NCI-H2171 (cell line): Measurements from ENCODE around the gene ZMIZ1.
A peak's percentile ranks its signal among the peaks of the same experiment; 100 is the strongest.

Source experiments
- DNase-seq: peaks from one replicate; lab custom pipeline; 2025; lab: John Stamatoyannopoulos, UW

Gene ZMIZ1

DNA sequence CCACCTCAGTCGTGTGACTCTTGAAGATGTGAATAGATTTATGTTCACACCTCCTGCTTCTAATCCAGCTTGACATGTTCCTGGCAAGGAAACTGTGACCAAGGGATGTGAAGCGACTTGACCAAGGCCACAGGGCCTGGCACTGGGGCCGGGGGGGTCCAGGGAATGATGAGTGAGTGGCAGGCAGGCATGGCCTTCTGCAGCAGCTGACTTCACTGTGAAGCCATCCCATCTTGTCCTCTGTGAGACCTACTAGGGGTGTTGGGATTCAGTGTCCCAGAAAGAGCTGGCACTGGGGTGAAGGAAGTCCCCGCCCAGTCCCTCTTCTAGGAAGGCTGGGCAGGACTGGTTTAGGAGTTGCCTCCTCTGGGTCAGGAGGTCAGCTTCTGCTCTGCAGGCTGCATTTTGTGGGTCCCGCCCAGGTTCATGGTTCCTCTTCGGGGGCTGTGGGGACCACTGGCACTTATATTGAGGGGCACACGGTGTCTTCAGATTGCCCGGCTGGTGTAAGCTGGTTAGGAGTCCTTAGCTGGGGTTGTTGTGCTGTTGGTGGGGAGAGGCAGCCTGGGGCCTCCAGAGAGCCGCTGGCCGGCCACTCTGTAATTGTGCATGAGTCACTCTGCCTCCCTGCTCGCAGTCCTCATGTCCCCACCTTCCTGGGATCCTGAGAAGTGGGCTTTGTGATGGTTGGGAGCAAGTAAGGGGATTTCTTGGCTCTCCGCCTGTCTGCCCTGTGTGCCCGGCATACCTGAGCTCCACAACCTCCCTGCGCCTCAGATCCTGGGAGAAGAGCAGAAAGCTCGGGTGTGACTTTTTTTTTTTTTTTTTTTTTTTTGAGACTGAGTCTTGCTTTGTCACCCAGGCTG lies 11.0 kb downstream of the ZMIZ1 start:
- DNase-seq, result no peak

DNA sequence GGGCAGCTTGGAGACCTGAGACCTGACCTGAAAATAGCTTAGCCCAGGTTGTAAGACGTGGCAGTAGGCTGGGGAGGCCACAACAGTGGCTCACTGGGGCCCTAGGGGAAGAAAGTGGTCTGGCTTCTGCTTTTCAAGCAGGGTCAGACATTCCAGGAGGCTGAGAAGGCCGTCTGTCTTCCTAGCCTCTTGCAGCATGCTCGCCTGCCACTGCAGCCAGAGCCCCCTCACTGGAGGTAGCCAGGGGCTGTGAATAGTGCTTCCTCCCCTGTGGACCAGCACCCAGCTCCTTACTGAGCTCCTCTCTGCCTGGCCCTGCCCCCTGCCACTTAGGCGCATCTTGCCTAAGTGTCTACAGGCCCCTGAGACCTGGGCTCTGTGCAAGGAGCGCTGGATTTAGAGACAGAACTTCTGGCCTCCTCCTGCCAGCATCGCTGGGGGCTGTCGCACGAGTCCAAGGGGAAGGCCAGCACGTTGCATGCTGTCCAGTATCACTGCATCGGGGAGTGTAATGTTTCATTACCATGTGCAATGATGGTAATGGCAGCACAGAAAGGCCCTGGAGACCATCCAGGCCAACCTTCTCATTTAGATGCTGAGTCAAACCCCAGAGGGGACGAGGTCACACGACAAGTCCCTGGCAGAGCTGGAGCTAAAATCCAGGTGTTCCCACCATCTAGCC lies 12.7 kb downstream of the ZMIZ1 start:
- DNase-seq, result no peak

DNA sequence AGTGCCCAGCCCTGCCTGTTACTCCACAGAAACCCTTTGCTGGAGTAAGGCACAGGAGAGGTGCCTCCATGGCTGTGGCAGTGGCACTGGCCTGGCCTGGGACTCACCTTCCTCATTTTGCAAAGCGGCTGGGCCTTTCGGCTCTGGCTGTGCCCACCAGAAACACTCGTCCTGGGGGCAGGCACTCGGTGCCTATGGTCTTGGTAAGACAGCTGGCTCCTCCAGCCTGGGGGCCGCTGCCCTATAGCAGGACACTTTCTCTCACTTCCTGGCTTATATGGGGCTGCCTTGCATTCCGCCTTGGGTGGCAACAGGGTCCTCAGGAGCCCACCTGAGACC lies 13.2 kb downstream of the ZMIZ1 start:
- no peak for DNase-seq

DNA sequence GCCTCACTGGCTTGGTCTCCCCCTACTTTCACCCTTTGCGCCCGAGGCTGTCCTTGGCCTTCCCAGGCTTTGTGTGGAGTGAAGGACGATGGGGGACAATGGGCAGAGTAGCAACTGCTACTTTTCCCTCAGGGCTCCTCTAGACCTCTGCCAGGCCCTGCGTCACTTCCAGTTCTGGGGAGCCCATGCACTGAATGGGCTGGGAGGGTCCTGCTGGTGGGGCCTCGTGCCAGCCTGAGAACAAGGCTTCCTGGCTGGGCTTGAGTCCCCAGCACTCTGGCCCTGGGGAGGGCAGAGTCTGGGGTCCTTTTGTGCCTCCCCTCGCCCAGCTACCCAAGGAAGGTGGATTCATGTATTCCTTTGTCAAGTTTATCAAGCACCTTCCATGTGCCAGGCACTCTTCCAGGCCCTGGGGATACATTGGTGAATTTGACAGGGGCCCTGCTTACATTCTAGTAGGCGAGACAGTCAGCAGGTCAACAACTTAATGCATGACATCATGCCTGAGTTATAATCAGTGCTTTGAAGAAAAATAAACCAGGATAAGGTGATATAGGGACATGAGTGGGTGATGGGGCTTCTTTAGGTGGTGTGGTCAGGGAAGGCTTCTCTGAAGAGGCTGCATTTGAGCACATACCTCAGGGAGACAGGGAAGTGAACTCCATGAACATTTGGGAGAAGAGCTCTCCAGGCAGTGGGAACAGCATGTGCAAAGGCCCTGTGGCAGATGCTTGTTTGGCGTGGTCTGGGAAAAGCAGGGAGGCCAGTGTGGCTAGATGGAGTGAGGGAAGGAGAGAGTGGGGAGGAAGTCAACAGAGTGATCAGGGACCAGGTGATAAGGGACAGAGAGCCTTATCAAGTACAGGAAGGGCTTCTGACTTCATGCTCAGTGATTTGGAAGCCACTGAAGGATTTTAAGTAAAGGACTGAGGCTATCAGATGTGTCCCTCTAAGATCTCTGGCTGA lies 14.1 kb downstream of the ZMIZ1 start:
- no peak for DNase-seq

DNA sequence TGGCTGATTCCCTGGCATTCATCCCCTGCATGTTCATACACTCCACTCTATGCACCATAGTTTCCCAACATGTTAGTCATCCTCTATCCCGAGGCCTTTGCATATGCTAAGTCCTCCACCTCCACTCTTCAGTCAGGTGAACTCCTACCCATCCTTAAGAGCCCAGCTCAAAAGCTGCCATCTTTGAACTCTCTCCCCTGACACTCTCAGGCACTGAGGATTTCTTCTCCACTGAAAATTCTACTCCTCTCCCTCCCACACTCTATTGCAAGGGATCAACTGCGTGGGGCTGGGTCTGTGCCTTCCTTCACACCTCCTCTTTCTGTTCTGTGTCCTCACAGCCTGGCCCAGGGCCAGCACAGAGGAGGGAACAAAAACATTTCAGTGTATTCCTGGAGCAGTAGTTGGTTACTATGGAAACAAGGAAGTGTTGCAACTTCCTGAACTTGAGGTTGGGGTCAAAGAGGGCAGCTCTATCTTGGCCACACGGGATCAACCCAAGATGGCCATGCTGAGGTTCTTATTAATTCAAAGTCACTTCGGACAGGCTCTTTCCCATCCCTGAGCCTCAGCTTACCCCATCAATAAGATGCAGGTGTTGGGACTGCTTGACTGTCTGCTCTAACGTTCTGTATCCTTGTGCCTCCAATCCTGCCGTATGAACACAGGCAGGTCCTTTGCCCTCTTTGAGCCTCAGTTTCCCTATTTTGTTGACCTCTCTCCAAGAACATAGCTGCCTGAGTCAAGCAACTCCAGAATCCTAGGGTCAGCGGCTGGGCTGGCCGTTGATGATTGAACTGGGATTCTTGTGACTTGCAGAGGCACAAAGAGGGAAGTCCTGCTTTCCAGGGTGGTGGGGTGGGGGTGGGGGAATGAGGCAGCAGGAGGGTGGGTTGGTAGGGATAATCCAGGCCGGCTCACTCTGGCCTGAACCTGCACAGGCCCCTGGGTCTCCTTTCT lies 15.5 kb downstream of the ZMIZ1 start:
- no peak for DNase-seq

DNA sequence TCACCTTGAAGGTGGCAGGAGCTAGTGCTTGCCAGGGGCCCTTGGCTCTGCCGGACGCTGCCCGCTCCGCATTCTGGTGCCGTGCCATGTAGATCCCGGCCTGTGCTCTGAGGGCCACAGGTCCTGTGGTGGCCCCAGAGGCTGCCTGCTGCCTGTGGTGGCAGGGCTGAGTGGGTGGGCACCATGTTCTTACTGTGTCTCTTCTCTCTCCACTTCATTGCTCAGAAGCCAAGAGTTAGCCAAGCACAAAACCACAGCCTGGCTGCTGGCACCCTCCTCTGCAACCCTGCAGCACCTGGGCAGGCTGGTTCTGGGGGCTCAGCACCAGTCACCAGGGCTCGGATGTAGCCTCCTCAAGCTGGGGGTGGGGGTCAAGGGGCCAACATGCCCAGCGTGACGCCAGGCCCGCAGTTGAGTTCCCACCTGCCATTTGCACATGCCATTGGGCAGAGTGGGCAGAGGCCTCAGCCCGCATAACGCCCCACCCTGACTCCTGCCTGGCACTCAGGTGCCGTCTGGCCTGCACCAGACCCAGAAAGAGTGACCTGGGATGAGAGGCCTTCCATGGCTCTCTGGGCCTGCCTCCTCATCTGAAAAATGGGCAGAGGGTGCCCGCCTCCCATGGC lies 16.3 kb downstream of the ZMIZ1 start:
- no peak for DNase-seq

DNA sequence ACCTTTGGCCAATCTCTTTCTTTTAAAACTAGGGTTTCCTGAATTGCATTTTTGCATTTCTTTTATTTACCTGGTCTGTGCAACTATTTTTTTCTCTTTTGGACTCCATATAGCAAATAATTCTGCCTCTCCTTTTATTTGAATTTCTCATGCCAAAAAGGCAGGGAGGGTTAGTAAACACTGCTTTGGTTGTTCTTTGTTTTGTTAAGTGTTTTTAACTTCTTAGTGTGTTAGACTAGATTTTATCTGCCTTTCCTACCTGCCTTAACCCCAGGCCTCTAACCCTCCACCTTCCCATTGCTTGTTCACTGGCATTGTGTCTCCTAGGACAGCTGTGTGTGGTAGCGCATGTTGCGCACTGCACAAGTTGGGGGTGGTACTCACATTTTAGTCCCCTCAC lies 18.1 kb downstream of the ZMIZ1 start:
- no peak for DNase-seq

DNA sequence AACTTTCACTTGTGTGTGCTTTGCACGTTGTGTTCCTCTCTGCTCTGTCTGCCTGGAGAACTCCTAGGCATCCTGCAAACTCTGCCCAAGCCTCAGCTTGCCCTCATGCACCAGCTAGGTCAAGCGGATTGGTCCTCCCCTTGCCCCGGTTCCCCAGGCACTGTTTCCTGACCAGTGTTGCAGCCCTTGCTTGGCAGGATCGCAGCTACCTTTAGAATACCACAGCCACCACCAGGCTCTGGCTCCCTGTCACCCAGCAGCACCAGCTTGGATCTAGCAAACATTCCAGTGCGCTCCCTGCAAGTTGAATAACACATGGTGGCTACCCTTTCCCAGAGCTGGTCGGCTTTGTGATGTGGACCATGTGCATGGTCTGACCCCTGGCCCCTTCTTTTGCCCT lies 19.0 kb downstream of the ZMIZ1 start:
- DNase-seq, result no peak

DNA sequence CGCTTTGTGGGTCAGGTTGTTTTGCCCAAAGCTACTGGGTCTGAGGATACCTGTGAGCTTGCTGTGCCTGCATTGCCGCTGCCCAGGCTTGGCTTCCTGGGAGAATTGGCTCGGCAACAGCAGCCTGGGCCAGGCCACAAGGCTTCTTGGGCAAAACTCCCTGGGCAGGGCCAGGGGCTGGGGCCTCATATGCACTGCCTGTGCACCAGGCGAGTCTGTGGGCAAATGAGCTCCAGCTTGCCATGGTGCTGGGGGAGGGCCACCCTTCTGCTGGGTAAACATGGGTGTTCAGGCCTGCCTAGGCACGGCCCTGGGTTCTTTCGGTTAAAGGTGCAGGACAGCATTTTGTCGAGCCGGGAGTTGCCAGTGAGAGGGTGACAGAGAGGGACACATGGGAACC lies 19.4 kb downstream of the ZMIZ1 start:
- no peak for DNase-seq

DNA sequence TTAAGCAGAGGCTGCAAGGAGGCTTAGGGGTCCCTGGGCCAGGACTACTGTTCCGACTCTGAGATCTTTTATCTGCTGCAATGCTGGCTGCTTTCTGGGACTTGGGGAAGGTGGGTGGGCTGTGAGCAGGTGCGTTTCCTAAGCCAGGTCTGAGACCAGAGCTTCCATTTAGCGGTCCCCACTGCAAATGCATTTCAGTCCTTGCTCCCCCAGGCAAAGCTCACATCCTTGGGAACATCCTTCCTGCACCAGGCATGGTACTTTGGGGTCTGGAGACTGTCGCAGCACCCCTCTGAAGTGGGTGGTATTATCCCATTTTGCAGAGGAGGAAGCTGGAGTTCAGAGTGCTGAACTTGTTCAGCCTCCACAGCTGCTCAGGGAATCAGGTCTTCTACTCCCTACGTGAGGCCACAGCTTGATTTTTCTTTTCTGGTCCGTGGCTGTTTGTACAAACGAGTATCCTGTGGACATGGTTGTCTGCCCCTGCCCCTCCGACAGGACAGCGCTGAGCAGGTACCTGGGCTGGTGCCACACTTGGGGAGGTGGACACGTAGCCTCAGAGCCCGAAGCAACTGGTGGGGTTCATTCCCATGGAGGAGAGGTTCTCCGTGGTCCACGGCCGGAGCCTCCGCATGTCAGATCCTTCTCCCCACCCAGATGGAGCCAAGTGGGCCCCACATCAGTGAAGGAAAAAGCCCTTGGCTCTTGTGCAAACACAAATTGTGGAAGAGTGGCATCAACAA lies 20.0 kb downstream of the ZMIZ1 start:
- no peak for DNase-seq

DNA sequence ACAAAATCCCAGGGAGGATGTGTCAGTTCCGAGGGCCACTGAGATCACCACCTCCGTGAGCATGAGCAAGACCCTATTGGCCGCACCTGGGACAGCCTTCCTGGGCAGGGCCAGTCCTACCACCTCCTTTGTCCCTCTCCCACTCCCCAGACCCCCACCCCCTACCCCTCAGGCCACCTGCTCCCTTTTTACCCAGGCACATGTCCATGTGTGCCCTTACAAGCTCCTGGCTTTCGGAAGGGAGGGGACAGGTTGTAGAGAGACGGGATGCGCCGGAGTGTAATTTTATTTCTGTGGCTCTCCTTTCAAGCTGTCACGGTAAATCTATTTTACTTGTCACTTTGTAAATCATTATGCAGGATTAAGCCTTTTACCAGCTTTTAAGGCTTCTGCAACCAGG lies 20.9 kb downstream of the ZMIZ1 start:
- DNase-seq, result no peak

DNA sequence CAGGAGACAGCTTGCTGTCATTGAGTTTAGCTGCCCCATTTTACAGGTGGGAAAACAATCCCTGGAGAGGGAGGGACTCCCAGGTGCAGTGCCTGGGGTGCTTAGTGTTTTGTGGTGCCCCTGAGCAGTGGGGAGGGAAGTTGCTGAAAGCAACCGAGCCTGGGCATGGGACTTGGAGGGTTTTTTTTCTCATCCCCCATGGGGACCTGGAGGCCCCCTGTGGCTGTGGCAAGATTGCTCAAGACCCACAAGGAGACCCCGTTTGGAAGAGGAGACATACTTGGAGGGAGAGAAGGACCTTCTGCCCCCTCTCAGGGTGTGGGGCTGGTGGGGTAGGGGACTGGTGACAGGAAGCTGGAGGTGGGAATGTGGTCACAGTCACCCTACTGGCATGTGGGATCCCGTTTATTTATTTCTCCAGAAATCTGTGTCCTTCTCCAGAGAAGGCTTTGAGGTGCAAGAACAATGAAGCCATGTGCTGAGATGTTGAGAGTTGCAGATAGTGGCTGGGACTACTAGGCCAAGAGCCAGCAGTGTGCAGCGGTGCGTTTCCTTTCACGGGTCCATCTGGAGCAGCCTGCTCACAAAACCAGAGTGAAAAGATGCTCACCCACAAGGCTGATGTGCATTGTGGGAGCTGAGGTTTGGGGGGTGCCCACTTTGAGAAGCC lies 21.5 kb downstream of the ZMIZ1 start:
- peak; percentile 23 for DNase-seq

DNA sequence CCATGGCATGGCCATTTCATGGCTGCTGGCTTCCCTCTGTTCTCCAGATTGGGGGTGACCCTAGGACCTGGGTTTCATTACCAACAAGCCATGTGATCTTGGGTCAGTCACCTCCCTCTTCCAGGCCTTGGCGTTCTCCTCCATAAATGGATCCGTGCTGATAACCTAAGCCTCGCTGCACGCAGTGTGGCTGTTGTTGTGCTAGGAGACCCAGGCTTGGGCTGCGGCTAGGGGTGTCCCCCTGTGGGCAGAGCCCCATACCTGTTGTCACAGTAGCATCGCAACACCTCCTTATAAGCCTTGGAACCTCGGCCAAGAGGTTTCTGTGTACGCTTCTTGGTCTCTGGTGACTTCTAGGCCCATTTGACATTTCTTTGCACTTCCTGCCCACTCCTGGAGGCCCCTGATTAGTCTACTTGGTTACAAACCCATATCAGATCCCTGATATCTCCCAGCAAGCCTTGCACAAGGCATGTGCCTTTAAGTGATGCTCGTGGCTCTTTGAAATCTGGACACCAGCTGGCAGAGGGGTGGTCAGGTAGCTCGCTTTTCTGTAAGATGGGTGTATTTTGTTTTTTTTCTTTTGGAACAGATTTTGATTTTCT lies 23.6 kb downstream of the ZMIZ1 start:
- DNase-seq, result no peak

DNA sequence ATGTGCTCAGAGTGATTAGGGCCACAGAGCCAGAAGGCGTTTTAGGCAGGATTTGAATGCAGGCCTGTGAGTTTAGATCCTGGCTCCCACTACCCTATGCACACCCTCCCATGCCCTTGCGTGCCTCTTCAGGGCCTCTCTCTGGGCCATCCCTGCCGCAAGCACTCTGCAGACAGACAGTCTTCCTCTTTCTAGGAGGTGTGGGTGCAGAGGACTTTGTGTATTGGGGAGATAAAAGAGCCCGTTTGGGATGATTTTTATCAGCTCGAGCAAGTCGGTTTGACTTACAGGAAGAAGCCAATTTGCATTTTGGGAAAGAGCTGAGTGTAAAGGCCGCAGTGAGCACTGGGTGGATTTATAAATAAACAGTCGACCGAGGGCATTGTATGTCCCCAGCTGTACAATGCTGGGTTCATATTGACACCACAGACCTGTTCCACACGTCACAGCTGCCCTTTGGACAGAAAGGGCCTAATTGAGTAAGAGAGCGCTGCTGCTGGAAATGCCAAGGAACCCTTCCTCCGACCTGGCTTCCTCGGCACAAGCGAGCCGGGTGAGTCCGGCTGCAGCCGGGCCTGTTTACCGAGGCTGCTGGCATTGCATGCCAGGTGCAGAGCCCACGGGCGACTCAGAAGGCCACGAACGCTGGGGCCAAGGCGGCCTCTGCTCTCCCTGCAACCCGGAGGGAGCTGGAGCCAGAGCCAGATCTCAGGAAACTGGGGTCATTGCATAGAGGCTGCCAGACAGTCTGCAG lies 25.1 kb downstream of the ZMIZ1 start:
- DNase-seq, result no peak

DNA sequence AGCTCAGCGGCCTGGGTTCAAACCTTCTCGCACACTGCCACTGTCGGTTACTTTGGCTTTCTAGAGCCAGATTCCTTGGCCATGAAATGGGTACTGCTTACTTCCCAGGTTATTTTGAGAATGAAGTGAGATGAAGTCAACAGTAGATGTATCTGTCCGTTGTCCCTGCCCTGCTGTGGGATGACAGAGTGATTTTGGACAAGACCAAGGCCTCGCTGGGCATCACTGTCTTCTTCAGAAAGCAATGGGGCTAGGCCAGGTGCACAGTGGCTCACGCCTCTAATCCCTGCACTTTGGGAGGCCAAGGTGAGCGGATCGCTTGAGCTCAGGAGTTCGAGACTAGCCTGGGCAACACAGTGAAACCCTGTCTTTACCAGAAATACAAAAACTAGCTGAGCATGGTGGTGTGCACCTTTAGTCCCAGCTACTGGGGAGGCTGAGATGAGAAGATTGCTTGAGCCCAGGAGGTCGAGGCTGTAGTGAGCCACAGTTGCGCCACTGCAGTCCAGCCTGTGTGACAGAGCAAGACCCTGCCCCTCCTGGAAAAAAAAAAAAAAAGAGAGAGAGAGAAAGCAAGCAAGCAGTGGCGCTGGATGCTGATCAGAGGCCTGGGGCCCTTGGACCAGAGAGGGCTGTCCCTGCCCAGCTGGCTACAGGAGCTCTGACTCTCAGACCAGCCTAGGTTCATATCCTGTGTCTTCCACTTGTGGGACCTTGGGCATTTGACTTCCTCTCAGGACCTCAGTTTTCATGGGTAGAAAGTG lies 25.8 kb downstream of the ZMIZ1 start:
- DNase-seq, result no peak

DNA sequence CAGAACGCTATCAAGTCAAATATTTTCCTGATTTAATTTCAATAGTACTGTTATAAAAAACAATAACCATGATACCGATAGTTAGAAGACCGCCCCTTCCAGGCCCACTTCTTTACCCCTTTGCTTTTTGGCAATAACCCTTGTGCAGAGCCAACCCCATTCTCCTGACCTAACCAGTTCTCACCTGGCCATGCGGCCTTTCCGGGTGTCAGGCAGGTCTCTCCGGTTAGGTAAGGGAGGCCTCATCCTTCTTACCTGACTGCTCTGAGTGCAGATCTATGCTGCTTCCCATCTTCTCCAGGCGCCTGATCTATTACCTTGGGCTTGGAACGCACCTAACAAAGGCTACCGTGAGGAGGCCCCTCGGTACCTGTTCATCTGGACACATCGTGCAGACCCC lies 26.6 kb downstream of the ZMIZ1 start:
- DNase-seq, result no peak

DNA sequence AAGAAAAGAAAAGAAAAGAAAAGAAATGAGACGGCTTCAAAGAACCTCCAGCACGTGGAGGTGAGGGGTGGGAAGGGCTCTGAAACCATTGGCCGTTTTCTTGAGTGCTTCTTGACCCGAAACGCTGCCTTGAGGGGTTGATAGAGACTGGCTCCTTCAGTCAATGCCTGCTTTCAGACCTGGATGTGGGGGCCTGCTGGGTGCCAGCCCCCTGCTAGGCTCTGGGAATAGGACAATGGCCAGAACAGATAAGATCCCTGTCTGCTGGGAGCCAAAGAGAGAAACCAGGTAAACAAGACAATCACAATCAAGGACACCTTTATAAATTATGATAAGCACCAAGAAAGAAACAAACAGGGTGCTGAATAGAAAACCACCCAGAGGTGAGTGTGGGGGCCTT lies 27.7 kb downstream of the ZMIZ1 start:
- DNase-seq, result no peak
